ENCODE data around the gene STAG1.

DNA sequence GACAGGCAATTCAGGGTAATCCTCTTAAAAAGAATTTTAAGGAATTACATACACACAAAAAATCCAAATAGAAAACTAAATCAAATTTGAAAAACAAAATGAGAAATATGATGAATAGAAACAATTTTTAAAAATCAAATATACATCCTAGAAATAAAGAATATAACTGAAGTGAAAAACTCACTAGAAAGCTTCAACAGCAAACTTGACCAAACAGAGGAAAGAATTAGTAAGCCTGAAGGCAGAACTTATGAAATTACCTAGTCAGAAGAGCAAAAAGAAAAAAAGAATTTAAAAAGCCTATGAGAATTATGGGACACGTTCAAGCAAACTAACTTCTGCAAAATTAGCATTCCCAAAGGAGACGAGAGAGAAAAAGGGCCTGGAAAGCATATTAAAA, 296.0 kb downstream of the STAG1 start:
- TF ChIP-seq, protein P1, sequence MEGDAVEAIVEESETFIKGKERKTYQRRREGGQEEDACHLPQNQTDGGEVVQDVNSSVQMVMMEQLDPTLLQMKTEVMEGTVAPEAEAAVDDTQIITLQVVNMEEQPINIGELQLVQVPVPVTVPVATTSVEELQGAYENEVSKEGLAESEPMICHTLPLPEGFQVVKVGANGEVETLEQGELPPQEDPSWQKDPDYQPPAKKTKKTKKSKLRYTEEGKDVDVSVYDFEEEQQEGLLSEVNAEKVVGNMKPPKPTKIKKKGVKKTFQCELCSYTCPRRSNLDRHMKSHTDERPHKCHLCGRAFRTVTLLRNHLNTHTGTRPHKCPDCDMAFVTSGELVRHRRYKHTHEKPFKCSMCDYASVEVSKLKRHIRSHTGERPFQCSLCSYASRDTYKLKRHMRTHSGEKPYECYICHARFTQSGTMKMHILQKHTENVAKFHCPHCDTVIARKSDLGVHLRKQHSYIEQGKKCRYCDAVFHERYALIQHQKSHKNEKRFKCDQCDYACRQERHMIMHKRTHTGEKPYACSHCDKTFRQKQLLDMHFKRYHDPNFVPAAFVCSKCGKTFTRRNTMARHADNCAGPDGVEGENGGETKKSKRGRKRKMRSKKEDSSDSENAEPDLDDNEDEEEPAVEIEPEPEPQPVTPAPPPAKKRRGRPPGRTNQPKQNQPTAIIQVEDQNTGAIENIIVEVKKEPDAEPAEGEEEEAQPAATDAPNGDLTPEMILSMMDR (IDR thresholded peaks at IDR 0.05), result no peak
- TF ChIP-seq POLR2A (IDR thresholded peaks at IDR 0.05), result no peak

Data from body of pancreas (tissue), 4 donors.